Measurements from ENCODE around the gene ZFP82.

ZFP82 gene

GRCh38 chr19:36371886-36372285, 46.6 kb downstream of the ZFP82 start:
- no peak for DNase-seq (ENCODE audit: low read depth)

GRCh38 chr19:36363845-36364244, 54.6 kb downstream of the ZFP82 start:
- no peak for DNase-seq (ENCODE audit: low read depth)

Measured in CMK (cell line).